GM18873 (cell line): ENCODE measurements around the gene CD163L1.
"Not testable (repeated sequence)": the region's sequence is repeated elsewhere in the genome, so short reads cannot be mapped to it uniquely, and the experiment has no call there.

Source experiments
- ATAC-seq: cut with Tn5 transposase; IDR thresholded peaks from one replicate; pipeline ENCODE4 v1.9.1; 2021; ENCODE audit warnings: mild to moderate bottlenecking, moderate library complexity, moderate number of reproducible peaks; ENCODE audit not compliant: unreplicated experiment, low FRiP score

Gene CD163L1

DNA sequence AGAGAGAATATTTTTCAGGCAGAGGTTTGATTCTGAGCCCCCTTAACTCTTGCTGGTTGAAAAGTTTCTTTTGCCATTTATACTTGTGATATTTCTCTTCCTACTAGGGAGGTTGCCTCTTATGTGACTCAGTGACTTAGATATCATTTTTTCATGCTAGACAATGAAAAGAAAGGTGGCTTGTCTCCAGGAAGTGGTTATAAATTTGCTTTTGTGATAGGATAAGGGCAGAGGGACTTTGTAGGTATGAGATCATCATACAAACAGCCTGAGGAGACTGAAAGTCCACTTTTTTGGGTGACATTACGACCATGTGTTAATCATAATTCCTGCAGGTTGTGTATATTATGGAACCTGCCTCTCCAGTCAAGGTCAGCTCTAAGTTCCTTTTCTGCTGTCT, 104.3 kb downstream of the CD163L1 start:
- no peak for ATAC-seq

DNA sequence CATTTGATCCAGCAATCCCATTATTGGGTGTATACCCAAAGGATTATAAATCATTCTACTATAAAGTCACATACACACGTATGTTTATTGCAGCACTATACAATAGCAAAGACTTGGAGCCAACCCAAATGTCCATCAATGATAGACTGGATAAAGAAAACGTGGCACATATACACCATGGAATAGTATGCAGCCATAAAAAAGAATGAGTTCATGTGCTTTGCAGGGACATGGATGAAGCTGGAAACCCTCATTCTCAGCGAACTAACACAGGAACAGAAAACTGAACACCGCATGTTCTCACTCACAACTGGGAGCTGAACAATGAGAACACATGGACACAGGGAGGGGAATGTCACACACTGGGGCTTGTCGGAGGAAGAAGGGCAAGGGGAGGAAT, 106.2 kb downstream of the CD163L1 start:
- ATAC-seq = not testable (repeated sequence)

DNA sequence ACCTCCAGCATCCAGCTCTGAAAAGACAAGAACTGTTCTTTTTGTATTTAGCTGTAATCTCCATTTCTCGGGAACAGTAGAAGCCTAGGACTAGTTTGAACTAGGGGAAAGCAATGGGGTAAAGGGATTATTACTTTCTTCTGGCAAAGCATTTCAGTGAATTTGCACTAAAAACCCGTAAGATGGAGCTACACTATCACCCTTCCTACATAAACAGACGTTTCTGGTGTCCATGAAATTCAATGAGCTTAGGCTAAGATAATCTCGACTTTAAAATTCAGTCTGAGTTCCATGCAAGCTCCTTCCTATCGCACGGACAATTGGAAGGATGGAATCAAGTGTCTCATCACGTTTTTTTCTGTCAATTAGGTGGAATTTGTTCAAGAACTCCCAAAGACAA, 116.0 kb downstream of the CD163L1 start:
- ATAC-seq = no peak

DNA sequence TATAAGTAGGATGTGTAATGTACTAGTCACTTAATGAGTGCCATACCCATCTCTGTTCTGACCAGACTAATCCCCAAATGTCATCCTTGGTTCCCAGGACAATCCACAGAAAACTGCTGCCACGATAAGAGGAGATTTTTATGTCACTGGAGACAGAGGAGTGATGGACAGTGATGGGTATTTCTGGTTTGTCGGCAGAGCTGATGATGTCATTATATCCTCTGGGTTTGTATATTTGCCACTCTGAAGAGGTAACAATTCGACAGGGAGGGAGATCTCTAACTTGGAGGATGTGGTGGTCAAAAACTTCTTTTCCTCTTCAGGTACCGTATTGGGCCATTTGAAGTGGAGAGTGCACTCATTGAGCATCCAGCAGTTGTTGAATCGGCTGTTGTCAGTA, 119.8 kb downstream of the CD163L1 start:
- ATAC-seq = no peak

DNA sequence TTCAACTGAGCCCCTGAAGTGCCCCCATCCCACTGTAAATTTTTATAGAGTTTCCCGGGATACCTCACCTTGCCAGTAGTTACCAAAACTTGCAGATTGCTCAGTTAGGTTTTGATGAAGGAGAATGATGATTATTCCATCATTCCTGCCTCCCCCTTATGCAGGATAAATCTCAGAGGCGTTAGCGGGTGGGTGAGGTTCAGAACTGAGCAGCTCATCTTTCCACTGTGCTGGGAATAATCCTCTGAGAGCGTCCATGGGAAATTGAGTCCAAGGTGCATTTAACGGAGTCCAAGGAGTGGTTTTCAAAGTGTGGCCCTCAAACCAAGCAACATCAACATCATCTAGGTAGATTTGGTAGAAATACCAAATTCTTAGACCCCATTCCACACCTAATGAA, 121.4 kb downstream of the CD163L1 start:
- ATAC-seq = no peak

DNA sequence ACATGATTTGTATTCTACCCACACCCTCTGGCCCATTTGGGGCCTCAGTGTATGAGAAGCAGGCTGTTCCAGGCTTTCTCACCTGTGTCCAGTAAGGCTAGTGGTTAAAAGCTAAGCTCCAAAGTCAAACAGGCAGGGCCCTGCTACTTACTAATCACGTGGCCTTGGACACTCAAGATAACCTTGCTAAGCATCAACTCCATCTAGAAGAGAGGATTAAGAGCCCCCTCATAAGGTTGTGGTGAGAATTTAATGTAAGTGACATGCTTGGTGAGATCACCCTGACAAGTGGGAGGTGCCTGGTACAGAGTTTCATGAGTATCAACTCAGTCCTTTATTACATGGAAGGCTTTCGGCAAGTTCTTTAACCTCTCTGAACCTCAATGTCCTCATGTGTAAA, 122.3 kb downstream of the CD163L1 start:
- no peak for ATAC-seq

DNA sequence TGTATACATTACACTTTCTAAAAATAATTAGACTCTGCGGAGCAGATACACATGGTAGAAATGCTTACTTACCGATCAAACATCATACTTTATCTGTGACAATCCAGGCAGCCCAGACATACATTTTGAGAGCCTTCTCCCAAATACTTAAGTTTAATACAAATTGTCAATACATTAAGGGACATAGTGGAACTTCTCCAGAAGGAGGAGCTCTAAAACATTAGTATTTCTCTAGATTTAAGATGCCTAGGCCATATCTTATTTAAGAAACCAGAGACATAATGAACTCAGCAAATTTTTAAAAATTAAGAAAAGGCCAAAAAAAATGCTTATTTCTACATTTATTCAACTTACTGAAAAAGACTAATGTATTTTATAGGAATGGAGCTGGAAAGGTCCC, 124.0 kb downstream of the CD163L1 start:
- ATAC-seq = no peak

DNA sequence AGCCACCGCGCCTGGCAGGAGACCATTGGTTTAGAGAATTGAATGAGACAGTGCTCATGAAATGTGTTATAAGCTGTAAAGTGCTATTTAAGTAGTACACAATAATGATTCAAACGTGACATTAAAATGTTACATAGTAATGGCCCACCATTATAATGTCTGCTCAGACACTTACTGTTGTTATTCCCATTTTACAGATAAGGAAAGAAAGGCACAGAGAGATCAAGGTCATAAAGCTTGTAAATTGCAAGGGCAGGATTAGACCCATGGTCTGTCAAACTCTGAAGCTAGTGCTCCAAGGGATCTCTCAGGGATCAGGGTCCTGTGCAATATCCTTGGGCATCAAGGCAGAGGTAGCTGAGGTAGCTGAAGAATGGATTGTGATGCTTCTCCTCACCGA, 133.9 kb downstream of the CD163L1 start:
- ATAC-seq = no peak
